Panc1 (cell line): ENCODE measurements around the gene TPRA1.

Source experiments
- CTCF ChIP-seq: fragments of 450-650 bp; IDR thresholded peaks from 2 replicates; pipeline ENCODE4 v1.5.1; 2017; ENCODE audit warnings: mild to moderate bottlenecking
- POLR2AphosphoS5 ChIP-seq: IDR thresholded peaks from 2 replicates; pipeline ENCODE4 v1.6.1; 2012; ENCODE audit warnings: mild to moderate bottlenecking, low read depth, low read length, moderate library complexity
- REST ChIP-seq, 2 experiments: IDR thresholded peaks; 2 replicates each; pipeline ENCODE4 v1.6.1; 2011 to 2012; ENCODE audit warnings: low read depth in 2 of 2, control low read depth in 1 of 2, low read length in 1 of 2, mild to moderate bottlenecking in 1 of 2, moderate library complexity in 1 of 2; ENCODE audit not compliant: insufficient read depth in 1 of 2
- TCF7L2 ChIP-seq: IDR thresholded peaks from 2 replicates; pipeline ENCODE4 v1.6.1; 2011; ENCODE audit warnings: mild to moderate bottlenecking, low read depth, low read length, inconsistent platforms

GRCh38 chr3:127572186-127572585 is 18.3 kb downstream of the TPRA1 start:
- TF ChIP-seq CTCF (no peak), POLR2AphosphoS5 (no peak), TCF7L2 (no peak), REST (IDR thresholded peaks at IDR 0.05; ENCODE audit: insufficient read depth in 1 of 2, low read depth in 2 of 2, low read length in 1 of 2) (no peak)
